GM21619 (cell line): ENCODE results near the gene NRG2.

ENCODE experiments used
- ATAC-seq: cut with Tn5 transposase; IDR thresholded peaks from one replicate; pipeline ENCODE4 v1.9.1; 2021; ENCODE audit not compliant: unreplicated experiment

NRG2 gene

DNA sequence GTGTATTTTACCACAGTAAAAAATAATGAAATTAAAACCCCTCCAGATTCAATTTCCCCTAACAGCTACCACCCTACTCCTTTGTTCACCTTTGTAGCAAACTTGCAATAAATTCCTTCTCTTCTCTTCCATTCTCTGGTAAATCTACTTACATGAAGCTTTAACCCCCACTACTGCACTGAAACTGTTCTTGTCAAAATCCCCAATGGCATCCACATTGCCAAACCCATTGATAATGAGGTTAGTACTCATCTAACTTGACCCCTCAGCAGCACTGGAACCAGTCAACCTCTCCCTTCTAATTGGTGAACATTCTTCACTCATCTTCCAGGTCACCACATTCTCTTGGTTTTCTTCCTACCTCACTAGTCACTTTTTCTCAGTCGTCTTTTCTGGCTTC is 29.6 kb downstream of the NRG2 start:
- no peak for ATAC-seq

DNA sequence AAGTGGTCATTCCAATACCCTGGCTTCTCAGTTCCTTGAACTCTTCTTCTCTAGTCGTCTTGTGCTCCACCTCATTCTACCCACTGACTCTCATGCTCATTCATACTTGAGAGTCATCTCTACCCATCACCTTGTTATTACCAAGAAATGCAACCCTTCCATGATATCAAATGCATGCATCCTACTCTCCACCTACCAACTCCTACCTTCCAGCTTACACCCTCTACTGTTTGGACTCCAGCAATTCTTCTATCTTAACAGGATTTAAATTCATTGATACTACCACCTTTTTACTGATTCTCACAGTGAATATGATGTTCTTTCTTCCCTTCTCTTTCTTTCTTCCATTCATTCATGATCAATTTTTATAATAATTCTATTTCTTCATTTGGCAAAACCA is 30.7 kb downstream of the NRG2 start:
- no peak for ATAC-seq

DNA sequence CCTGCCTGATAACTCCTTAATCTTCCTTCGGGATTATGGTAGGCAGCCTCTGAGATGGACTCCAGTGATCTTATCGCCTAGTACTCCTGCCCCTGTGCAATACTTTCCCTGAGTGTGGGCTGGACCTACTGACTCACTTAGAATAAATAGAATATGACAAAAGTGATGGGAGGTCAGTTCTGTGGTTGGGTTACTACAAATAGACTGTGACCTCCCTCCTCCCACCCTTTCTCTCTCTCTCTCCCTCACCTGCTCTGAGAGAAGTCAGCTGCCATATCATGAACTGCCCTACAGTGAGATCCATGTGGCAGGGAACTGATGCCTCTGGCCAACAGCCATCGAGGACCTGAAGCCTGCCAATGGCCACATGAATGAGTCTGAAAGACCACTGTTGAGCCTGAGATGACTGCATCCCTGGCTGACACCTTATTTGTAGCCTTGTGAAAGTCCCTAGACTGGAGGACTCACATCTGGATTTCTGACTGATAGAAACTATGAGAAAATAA is 31.7 kb downstream of the NRG2 start:
- peak; percentile 73 for ATAC-seq

DNA sequence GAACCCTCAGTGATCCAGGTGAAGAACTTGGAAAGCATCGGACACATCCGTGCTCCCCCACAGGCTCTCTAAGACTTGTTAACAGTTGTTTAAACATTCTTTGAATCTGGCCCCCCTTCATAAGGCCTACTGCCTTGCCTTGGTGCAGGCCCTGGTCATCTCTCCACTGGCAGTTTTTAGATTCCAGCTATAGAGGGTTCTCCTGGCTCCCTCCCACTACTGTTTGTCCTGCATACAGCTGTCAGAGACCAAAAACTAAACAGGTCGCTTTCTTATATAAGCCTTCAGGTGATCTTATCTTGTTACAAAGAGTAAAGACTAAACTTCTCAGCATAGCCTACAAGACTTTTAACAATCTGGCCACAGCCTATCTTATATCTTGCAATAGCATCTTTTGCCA is 32.3 kb downstream of the NRG2 start:
- ATAC-seq, result no peak

DNA sequence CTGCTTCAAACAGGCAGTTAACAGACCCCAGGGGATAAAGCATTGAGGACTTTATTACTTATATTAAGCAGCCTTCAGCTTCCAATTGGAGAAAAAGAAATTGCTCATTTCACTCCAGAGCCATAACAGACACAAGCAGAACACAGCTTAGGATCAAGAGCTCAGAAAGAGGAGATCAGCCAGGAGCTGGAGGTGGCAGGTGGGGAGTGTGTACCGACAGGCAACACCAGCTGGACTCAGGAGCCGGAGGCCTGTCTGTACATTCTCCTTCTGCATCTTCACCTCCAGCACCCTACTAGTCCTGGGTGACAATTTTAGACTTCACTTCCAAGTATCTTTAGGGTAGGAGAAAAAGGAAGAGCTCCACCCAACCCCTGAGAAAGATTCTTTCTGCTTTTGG is 35.8 kb downstream of the NRG2 start:
- ATAC-seq, result no peak

DNA sequence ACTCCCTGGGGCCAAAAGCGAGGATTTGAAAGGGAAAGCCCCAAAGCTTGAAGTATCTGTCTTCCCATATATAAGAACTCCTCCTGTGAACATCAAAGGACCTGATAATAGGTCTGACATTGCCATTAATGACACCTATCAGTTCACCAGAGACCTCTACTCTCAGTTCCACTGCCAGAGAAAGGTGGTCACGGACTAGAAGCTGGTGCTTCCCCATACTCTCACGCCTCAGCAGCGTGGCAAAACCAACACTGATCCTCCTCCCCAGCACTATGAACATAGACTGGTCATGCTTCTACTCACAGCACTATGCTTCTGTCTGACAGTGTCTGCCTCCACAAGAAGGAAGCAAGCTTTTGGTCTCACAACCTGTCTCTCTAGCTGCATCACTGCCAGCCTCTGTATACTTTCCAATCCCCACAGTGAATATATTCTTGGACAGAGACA is 37.9 kb downstream of the NRG2 start:
- peak; percentile 92 for ATAC-seq

DNA sequence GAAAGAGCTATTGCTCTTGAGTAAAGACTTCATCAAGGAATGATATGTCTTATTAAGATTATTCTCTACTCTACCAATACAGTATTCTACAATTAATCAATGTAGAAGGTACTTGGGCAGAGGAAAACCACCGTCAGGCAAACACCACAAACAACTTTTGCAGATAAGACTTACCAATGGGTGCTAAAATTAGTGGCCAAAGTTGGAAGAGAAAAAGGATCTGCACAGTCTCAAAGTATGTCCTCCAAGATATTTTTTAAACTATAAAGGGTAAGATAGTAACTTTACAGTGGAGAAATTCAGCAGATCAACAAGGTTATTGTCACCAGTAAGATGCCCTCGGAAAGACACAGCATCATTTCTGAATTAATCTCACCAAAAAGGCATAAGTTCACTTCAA is 38.9 kb downstream of the NRG2 start:
- no peak for ATAC-seq

DNA sequence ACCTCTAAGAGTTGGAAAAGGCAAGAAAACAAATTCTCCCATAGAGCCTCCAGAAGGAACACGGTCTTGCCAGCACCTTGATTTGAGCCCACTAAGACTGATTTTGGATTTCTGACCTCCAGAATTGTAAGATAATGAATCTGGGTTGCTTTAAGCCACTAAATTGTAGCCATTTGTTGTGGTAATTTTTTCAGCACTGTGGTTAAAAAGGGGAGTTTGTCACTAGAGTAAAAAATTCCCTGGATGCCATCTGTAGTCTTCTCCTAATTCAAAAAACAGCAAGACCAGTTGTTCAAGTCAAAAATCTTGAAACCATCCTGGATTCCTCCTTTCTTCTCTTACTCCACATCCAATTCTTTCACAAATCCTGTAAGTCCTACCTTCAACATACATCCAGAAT is 39.6 kb downstream of the NRG2 start:
- ATAC-seq, result no peak

DNA sequence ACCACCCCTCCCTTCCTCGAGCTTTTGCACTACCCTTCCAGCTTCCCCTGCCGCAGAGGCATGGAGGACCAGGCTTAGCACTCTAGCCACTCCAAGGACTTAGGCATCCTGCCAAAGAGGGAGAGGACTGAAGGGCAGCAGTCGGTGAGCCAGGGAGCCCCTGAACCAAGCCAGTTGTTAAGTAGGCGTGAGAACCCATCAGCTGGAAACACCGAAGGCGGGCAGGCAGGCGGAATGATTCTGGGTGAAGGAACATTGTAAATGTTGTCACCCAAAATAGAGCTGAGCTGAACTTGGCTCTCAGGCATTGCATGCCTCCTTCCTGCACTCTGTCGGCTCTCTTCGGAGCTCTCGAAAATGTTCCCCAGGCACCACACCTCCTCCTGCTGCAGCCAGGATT is 42.8 kb downstream of the NRG2 start:
- ATAC-seq, result no peak

DNA sequence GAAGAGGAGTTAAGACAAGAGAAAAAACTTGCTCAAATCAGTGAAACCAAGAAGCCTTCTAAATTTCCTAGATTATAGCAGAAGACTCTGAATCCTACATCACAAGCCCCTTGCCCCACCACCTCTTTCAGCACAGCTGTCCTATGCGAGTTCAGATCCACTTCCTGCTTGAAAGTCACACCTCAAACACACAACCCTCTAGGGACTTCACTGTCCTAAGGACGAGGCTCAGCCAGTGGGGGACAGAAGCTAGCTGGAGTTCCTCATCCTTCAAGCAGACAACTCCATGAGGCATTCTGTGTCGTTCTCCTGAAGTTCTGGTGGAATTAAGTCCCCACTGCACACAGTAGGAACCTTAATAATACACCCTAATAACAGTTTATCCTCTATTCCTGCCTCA is 44.3 kb downstream of the NRG2 start:
- no peak for ATAC-seq

DNA sequence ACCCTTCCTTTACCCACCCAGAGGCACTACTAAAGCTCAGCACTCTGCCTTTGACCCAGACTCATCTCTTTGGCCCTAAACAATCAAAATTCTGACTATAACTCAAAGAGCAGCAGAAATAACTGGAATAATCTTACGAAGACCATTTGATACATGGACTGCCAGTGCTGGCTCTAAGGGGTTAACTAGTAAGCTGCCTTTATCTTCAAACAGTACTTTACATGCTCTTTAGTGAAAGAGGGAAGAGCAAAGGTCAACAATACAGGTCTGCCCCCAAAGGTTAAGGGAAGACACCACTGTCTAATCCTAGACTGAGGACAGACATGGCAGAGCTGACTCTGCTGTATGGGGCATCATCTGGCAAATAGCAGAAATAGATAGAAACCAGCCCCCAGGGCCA is 45.8 kb downstream of the NRG2 start:
- no peak for ATAC-seq

DNA sequence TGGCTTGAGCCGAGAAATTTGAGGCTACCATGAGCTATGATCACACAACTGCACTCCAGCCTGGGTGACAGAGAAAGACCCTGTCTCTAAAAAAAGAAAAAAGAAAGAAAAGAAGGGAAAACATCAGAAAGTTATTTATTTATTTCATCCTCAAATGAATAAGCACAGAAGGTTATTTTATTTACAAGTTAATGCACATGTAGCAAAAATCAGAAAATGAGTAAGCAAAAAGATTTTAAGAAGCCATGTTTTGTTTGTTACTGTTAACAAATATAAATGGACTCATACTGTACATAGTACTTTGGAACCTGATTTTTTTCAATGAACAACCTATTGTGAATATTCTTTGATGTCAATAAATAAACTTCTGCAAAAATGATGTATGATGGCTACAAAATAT is 47.2 kb downstream of the NRG2 start:
- no peak for ATAC-seq

DNA sequence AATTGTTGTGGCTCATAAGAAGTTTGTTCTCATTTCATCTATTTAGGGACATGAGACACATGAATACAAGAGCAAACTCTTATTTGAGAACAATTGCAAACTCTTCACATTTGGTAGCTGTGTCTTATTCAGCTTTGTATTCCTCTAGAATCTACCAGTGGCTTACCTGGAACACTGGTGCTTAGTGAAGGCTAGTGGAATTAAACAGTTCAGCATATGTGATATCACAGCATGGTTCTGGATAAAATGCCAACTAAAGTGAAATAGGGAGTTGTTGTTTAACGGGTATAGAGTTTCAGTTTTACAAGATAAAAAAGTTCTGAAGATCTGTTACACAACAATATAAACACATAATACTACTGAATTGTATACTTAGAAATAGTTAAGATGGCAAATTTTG is 48.9 kb downstream of the NRG2 start:
- ATAC-seq, result no peak

DNA sequence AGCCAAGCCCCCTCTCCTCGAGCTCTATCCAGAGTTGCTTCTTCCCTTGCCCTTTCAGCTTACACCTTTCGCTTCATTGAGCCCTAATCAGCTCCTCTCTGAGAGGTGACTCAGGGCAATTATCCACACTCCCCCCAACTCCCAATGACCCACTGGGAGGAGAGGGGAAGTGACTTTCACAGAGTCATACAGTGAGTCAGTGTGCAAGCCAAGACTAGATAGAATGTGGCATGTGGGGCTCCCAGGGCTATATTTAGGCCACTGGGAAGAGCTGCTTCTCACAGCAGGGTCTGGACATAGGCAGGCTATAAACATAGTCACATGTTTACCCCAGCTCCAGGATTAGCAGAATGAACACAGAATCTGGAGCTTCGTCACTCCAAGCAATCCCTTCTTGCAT is 57.4 kb downstream of the NRG2 start:
- ATAC-seq, result no peak

DNA sequence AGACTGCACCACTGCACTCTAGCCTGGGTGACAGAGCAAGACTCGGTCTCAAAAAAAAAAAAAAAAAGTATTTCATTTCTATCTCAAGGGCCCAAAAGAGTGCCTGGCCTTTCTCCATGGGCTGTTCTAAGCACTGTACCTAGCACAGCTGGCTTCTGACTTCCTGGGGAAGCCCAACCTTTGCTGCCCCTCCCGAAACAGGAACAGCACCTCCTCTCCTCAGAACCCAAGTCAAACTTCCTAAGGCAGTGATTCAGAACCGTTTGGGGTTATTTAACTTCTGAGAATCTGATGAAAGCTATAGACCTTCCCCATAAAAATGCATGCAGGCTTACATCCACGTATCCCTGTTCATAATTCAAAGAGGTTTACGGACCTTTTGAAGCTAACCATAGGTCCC is 57.8 kb downstream of the NRG2 start:
- ATAC-seq, result no peak

DNA sequence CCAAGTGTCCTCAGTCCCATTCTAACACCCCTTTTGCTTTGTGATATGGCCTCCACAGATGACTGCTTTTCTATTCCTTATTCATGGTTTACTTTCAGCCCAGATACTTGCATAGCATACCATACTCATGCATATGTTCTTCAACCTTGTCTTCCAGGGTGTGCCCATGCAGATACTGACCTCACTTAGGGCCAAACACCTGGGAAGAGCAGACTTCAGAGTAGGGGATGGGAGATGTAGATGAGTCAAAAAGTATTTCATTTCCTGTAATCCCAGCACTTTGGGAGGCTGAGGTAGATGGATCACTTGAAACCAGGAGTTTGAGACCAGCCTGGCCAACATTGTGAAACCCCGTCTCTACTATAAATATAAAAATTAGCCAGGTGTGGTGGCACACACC is 58.3 kb downstream of the NRG2 start:
- no peak for ATAC-seq

DNA sequence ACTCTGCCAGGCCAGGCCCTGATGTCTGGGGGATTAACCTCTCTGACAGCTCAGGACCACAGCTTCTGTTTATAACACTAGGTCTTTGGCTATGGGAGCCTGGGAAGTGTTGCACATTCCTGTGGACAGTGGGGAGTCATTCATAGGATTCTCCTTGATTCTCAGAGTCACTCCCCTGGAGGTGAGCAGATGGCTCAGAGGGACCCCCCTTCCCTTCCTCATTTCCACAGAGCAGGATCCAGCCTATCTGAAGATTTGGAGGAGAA is 60.2 kb downstream of the NRG2 start:
- ATAC-seq, result no peak

DNA sequence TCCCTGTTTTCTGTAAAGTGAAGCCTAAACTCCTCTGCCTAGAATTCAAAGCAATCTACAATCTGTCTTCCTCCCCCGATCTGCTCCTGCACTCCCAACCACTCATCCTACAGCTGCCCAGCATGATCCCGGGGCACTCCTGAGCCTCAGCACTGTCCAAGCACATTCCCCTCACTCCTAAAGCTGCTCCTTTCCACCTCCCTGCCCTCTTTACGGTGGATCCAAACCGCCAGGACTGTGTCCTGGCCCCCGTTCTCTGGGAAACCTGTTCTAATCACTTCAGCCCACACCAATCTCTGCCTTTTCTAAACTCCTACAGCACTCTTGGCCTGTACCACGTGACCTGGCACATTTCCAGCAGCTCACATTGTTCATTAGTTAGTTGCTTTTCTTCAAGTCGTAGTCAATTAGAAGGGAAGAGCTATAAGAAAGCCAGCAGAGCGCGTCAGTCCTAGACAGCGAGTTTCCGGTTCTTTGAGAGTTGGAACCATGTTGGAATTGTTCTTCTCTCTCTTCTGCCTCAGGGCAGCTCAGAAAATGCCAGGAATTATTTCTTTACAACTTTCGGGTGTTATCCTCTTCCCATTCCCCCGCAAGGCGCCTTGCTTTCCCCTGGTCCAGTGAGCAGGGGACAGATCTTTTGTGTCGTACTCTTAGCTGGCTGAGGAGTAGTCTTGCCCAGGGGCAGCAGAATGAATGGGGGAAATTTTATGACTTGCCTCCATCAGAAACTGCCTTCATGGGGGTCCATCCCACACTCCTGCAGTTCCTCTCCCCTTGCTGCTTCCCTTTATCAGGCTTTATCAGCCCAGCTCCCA is 60.7 kb downstream of the NRG2 start:
- ATAC-seq, result no peak

DNA sequence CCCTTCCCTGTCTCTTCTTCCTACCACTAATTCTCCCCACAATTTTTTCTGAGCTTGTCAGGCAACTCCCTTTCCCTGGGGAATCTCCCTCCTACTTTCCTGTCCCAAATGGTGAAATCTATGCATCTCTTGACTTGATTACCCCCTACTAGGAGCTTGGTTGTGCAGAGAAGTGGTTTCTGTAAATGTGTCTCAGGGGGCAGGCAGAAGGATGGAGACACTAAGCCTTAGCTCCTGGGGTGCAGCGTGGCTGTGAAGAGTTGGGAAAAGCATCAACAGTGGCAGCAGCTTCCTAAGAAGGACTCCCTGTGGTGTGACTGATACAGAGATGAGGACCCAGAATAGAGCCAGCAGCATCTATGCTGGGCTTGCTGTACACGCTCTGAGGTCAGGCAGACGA is 62.3 kb downstream of the NRG2 start:
- no peak for ATAC-seq

DNA sequence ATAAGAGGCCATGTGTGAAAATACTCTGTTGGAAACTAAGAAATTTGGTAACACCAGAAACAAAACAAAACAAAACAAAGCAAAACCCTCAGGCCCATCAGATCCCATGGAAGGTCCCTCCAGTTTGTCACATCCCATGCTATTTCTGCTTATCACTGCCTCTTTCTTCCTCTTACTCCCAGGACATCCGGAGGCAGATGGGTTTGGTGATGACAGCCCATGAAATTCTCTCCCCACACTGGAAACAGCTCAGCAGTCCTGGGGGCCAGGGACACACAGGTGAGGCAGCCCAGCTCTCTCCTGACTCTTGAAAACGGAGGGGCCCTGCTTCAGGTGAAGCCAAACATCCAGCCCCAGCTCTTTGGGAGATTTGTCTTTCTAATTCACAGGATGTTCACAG is 63.2 kb downstream of the NRG2 start:
- ATAC-seq, result no peak

DNA sequence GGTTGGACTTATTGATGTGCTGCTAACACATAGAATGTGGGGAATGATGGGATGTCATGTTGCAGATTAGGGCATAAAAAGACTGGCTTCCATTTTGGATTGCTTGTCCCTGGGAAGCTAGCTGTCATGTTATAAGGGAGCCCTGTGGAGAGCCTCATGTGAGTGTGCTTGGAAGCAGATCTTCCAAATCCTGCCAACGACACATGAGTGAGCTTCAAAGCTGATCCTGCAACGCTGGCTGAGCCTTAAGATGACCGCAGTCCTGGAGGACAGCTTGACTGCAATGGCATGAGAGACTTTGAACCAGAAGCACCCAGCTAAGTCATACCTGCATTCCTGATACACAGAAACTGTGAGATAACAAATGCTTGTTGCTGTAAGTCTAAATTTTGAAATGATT is 63.6 kb downstream of the NRG2 start:
- ATAC-seq, result no peak

DNA sequence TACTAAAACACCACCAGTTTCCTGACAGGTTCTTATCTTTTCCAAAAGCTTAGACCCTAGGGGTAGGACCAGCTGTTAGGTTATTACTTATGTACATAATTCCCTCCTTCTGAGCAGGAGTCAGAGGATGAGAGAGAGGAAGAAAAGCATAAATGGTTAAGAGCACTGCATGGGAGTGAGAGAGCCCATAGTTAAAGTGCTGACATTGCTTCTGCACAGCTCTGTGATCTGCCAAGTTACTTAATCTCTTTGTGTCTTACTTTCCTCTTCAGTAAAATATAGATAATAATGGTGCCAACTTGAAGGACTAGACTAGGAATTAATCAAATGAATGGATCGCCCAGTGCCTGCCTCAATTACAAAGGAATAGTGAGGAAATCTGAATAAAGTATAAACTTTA is 66.4 kb downstream of the NRG2 start:
- no peak for ATAC-seq

DNA sequence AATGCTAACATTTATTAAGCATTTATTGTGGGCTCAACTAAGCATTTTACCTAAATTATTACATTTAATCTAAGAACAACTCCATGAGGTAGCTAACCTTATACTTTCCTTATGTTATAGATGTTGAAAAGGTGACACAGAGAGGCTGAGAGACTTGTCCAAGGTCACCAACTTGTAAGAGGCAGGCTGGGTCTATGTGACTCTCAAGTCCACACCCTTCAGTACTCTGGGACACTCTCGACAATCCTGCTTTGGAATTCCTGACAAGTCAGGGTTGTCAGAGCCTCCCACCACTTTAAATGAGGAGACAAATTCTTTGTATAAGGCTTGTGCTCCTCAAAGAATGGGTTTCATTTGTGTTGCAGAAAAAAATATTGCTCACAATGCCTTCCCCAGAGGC is 67.2 kb downstream of the NRG2 start:
- no peak for ATAC-seq
